GM12865 (cell line): Measurements from ENCODE around the gene DPP10.

ENCODE experiments used
- DNase-seq: peaks from one replicate; pipeline ENCODE4 v3.0.0; 2010; ENCODE audit warnings: low read depth
- H3K4me3 ChIP-seq: 2 replicates; pipeline ENCODE4 v1.5.1; 2011; ENCODE audit warnings: mild to moderate bottlenecking, low read depth, low read length, control low read depth
- CTCF ChIP-seq: IDR thresholded peaks from 2 replicates; pipeline ENCODE4 v1.5.1; 2011; ENCODE audit warnings: low read length, control low read depth, low read depth, inconsistent platforms; ENCODE audit not compliant: insufficient read depth; ENCODE audit errors: missing control alignments

DPP10 gene

GRCh38 chr2:114769110-114769509, 326.7 kb downstream of the DPP10 start:
- no peak for TF ChIP-seq CTCF
- no peak for DNase-seq
- H3K4me3 ChIP-seq = no peak overlapping the region

GRCh38 chr2:114769991-114770390, 327.6 kb downstream of the DPP10 start:
- TF ChIP-seq CTCF = no peak
- H3K4me3 ChIP-seq = no peak overlapping the region
- no peak for DNase-seq

DNA sequence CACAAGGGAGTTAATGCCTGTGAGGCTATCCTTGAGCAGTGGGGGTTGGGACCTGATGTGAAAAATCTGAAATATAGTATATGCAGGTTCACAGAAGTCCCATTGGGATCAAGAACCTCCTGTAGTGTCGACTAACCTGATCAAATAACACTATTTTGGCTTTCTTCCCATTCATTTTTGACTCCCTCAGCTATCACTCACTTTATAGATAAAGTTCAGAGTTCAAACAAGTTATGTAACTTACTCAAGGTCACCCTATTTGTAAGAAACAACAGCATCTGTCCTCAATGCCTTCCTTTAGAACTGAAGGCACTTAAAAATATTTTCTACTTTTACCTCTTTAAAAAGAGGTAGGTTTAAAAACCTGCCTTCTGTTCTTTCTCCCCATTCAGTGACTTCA, 341.6 kb downstream of the DPP10 start:
- H3K4me3 ChIP-seq = no peak overlapping the region
- no peak for DNase-seq
- no peak for TF ChIP-seq CTCF

DNA sequence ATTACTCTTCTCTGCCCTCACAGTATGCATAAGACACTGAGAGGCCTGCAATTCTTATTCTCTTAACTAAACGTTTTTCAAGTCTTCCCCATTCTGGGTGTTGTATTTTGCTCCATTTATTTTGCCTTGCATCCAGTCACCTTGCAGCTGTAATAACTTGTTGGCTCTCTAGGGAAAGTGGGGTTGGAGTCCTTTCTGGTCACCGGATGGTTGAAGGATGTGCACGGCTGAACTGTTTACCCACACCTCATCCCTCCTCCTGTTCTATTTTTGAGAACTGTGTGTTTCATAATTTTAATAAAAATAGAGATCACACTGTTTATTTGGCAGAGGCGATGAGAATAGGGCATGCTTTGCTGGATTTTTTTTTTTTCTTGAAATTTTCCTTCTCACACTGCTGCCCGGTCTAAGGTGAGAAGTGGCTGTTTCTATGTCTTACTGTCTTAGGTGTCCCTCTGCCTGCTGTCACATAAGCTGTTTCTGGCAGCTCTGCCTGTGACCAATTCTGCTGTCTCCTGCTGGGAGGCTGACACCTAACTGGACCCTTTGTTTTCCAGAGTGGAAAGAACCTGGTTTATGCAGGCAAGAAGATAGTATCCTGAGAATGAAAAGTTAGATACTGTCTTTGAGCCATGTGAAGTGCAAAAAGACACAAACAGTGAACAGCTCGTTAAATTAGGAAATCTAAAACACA, 342.6 kb downstream of the DPP10 start:
- DNase-seq = no peak
- TF ChIP-seq CTCF = no peak
- no peak overlapping the region for H3K4me3 ChIP-seq

GRCh38 chr2:114786901-114787300, 344.5 kb downstream of the DPP10 start:
- TF ChIP-seq CTCF = no peak
- no peak for DNase-seq
- no peak overlapping the region for H3K4me3 ChIP-seq

DNA sequence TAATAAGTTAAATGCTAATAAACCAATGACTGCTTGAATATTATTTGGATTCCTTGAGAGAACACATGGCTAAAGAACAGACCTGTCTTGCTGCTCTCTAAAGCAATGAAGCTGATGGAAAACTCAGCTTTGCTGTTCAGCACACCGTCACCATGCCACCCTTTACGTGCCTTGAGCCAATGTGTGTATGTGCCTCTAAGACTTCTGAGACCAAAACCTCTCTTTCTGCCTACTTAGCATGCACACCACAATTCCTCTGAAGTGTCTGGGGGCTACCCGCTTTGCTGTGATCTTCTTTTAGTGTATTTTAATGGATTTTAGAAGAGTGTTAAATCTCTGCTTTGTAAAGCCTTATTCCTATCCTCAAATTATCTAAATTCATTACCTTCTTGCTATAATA, 345.0 kb downstream of the DPP10 start:
- TF ChIP-seq CTCF = no peak
- no peak overlapping the region for H3K4me3 ChIP-seq
- DNase-seq = no peak

DNA sequence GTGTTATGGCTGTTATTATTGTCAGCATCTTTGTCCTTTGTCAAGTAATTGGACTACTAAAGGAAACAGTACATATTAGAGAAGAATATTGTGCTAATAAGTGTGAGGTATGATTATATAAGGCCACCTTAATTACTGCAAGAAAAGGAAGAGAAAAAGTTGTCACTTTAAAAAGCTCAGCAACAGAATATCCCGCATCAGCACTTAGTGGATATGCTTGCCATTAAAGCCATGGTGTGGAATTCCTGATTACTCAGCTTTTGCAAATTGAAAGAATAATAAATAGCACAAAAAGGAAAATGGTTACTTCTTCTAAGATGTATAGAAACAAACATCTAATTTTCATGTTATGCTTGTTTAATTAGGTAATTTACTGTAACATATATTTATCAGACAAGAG, 347.5 kb downstream of the DPP10 start:
- DNase-seq = no peak
- TF ChIP-seq CTCF = no peak
- no peak overlapping the region for H3K4me3 ChIP-seq
